Left forelimb (tissue), 1 donor: ENCODE data around the gene ATAD3B.
A peak's percentile ranks its signal among the peaks of the same experiment; 100 is the strongest.
"Not testable (repeated sequence)": the region's sequence is repeated elsewhere in the genome, so short reads cannot be mapped to it uniquely, and the experiment has no call there.

Source experiments
- DNase-seq: peaks from one replicate; pipeline ENCODE4 v3.0.0-alpha.2; 2018; ENCODE audit warnings: low spot score

Gene ATAD3B, protein sequence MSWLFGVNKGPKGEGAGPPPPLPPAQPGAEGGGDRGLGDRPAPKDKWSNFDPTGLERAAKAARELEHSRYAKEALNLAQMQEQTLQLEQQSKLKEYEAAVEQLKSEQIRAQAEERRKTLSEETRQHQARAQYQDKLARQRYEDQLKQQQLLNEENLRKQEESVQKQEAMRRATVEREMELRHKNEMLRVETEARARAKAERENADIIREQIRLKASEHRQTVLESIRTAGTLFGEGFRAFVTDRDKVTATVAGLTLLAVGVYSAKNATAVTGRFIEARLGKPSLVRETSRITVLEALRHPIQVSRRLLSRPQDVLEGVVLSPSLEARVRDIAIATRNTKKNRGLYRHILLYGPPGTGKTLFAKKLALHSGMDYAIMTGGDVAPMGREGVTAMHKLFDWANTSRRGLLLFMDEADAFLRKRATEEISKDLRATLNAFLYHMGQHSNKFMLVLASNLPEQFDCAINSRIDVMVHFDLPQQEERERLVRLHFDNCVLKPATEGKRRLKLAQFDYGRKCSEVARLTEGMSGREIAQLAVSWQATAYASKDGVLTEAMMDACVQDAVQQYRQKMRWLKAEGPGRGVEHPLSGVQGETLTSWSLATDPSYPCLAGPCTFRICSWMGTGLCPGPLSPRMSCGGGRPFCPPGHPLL

DNA sequence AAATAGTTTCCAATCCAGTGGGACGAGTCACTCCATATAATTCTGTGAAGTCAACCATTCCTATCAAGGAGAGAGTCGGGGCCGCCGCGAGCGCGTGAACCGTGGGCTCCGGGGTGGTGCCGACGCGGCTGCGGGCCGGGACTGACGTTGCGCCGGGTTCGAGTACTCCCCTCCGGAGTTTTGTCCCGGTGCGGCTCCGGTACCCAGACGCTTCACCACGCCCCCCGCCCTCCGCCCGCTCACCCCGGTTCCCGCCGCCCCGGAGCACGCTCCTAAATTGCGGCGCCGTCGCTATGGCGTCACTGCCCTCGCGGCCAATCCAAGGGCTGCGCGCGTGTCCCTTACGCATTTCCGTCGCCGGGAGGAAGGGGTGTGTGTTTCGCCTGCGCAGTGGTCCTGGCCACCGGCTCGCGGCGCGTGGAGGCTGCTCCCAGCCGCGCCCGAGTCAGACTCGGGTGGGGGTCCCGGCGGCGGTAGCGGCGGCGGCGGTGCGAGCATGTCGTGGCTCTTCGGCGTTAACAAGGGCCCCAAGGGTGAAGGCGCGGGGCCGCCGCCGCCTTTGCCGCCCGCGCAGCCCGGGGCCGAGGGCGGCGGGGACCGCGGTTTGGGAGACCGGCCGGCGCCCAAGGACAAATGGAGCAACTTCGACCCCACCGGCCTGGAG is at the start of gene ATAD3B:
TSS of gene ATAD3B (plus strand) at position 377 of the 664 bp plus-strand sequence. CDS start at position 497, 120 bp downstream.
- DNase-seq, result peak; percentile 95

- DNase-seq, result peak; percentile 42
Observed at GRCh38 chr1:1421907-1422464, 49.6 kb upstream of the ATAD3B start.

DNA sequence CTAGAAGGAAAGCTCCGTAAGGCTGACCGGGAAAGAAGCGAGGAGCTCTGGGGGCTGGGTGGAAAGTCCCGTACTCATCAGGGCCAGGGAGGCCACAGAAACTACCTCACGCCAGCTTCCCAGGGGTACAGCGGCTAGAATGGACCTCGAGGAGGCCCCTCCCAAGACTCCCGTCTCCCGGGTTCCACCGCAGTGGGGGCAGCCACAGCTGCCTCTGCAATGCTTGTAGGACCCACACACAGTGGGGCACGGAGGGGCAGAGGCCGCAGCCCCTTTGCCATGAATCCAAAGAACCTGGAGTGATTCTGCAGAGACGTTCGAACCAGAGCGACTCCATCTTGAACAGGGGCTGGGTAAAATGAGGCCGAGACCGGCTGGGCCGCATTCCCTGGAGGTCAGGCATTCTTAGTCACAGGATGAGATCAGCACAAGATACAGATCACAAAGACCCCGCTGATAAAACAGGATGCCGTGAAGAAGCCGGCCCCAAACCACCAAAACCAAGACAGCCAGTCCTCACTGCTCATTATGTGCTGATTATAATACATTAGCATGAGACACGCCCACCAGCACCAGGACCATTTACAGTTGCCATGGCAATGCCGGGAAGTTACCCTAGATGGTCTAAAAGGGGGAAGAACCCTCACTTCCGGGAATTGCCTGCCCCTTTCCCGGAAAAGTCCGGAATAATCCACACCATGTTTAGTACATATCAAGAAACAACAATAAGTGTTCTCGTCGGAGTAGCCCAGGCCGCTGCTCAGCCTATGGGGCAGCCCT is 48.9 kb upstream of the ATAD3B start:
- peak; percentile 42 for DNase-seq

DNA sequence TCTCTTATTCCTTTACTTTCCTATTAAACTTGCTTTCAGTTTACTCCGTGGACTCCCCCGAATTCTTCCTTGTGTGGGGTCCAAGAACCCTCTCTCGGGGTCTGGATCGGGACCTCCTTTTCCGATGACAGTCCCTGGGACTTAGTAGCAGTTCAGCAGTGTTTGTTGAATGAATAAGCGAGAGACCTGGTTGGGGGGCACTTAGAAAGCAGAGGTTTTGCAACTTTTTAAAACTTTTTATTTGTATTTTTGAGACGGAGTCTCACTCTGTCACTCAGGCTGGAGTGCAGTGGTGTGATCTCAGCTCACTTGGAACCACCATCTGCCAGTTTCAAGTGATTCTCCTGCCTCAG is 48.3 kb upstream of the ATAD3B start:
- DNase-seq, result peak; percentile 45

DNA sequence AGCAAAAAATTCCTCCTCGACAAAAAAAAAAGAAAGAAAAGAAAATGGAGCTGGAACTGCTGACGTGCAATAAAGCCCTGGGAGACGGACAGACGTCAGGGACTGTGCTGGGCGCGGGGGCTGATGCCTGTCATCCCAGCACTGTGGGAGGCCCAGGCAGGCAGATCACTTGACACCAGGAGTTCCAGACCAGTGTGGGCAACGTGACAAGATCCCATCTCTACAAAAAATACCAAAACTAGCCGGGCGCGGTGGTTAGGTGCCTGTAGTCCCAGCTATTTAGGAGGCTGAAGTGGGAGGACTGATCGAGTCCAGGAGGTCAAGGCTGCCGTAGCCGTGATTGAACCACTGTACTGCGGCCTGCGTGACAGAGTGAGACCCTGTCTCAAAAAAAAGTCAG is 46.9 kb upstream of the ATAD3B start:
- DNase-seq, result no peak

GRCh38 chr1:1425426-1425752 is 46.2 kb upstream of the ATAD3B start:
- no peak for DNase-seq

DNA sequence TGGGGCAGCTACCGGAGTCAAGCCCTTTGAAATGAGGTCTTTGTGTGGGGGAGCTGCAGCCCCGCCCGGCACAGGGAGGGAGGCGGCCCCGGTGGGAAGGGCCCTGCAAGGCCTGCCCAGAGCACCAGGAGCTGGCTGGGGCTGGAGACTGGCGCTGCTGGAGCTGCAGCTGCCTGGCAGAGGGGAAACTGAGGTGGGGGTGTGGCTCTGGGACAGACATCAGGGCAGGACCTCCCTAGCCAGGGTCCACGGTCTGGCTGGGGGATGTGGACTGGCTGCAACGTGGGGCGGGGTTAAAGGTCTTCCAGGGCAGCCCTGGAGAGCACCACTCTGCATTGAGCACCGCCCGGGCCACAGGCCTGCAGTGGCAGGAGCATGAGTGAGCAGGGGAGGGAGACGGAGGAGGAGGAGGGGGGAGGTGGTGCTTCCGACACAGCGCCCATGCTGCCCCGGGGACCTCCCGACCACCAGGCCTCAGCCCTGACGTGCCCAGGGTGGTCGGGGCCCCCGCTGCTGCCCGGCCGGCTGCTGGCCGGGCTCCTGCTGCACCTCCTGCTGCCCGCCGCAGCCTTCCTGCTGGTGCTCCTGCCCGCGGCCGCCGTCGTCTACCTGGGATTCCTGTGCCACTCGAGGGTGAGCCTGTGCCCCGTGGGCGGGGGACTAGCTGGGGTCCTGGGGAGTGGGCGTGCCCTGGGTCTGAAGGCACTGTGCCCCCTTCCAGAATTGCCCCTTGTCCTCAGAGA is 45.6 kb upstream of the ATAD3B start:
- DNase-seq, result peak; percentile 61

DNA sequence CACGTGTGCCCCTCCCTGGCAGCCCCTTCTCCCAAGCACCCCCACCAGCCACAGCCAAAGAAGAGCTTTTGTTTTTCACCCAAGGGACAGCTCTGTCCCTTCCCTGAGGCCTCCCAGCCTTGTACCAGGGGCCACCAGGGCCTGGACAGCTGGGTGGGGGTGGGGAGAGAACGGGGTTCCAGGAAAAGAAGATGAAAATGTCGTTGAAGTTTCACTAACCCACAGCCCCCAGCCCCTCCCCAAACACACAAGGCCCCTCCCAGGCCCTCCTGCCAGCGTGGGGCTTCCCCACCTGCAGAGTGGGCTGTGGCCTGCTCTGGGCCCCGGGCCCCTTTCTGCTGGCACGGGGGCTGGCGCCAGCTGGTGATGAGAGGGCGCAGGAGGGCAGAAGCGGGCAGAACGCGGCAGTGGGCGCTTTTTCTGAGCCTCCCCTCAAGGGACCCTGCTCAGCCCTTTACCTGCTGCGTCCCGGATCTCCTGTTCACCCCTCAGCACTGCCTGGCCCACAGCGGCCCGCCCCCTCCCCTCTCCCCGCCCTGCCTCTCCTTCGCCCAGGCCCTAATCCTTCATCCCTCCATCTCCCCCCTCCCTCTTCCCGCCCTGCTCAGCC is 45.0 kb upstream of the ATAD3B start:
- peak; percentile 63 for DNase-seq

GRCh38 chr1:1427106-1427819 is 44.3 kb upstream of the ATAD3B start:
- DNase-seq, result peak; percentile 75

GRCh38 chr1:1427820-1428148 is 43.8 kb upstream of the ATAD3B start:
- DNase-seq, result no peak

DNA sequence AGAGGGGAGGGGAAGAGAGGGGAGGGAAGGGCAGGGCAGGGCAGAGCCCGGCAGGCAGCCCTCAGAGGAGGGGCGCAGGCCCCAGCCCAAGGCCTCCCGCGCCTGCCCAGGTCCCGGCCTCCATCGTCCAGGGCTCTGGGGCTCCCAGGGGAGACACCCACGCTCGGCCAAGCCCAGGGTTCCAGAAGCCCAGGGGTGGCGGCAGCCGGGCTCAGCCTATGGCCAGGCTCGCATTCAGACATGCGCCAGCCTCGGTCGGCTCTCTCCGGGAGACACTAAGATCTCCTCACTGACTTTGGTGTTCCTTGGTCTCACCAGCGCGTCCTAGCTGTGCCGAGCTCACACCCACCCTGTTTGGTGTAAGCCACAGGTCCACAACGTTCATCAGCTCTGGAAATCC is 43.4 kb upstream of the ATAD3B start:
- DNase-seq, result no peak

DNA sequence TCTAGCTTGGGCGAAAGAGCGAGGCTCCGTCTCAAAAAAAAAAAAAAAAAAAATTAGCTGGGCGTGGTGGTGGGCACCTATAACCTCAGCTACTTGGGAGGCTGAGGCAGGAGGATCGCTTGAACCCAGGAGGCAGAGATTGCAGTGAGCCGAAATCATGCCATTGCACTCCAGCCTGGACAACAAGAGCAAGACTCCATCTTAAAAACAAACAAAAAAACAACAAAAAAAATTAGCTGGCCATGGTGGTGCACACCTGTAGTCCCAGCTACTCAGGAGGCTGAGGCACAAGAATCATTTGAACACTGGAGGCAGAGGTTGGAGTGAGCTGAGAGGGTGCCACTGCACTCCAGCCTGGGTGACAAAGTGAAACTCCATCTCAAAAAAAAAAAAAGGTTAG is 42.6 kb upstream of the ATAD3B start:
- not testable (repeated sequence) for DNase-seq

- no peak for DNase-seq
Observed at GRCh38 chr1:1429671-1430073, 41.9 kb upstream of the ATAD3B start.

DNA sequence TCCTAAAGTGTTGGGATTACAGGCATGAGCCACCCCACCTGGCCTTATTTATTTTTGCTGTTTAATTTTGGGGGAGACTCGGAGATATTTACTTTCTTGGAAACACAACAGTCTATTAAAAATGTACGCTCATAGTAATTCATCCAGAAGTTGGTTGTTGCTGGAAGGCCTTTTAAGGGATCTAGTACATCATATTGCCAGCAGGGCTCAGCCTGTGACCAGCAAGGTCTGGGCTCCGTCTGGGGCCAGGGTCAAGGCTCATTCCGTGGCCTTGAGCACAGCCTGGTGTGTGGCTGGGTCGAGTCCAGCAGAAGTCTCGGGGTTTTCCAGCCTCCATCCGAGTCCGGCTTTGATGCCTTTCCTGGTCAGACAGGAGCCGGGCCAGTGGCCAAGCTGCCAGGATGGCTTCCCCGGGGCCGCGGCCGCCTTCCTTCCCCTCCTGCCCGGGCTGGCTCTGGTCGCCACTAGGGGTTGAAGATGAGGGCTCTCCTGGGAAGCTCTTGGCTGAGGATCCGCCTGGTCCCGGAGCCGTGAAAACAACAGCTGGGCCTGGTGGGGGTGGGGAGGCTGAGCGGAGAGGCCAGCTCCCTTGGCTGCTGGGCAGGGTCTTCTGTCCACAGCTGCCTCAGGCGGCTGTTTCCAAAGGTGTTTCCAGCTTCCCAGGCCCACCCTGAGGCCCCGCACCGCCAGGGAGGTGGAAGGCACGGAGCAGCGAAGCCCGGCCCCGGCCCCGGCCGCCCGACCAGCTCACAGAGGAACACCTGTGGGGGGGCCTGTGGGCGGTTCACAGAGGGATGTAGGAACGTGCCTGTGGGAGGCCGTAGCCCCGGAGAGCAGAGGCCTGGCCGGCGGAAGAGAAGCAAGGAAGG is 41.2 kb upstream of the ATAD3B start:
- DNase-seq, result peak; percentile 89

- DNase-seq, result peak; percentile 67
Observed at GRCh38 chr1:1430992-1431844, 40.3 kb upstream of the ATAD3B start.

GRCh38 chr1:1431845-1432273 is 39.7 kb upstream of the ATAD3B start:
- DNase-seq, result peak; percentile 75

- DNase-seq, result peak; percentile 82
Observed at GRCh38 chr1:1432274-1432950, 39.2 kb upstream of the ATAD3B start.
